HUDEP-2 (cell line): Measurements from ENCODE around the gene NANS.
A peak's percentile ranks its signal among the peaks of the same experiment; 100 is the strongest.
"Not testable (repeated sequence)": the region's sequence is repeated elsewhere in the genome, so short reads cannot be mapped to it uniquely, and the experiment has no call there.

ENCODE experiments used
- DNase-seq, 76 experiments: peaks; one replicate each; lab custom pipeline; 2025; ENCODE audit not compliant: unreplicated experiment in 76 of 76; lab: John Stamatoyannopoulos, UW

Gene NANS

GRCh38 chr9:98095401-98095800 is 38.9 kb downstream of the NANS start:
- DNase-seq, result no peak

- DNase-seq, result no peak
Observed at GRCh38 chr9:98096091-98096490, 39.6 kb downstream of the NANS start.

- DNase-seq, result no peak
Observed at GRCh38 chr9:98097836-98098235, 41.3 kb downstream of the NANS start.

- no peak for DNase-seq
Observed at GRCh38 chr9:98099346-98099745, 42.8 kb downstream of the NANS start.

- DNase-seq, result no peak
Observed at GRCh38 chr9:98099898-98100297, 43.4 kb downstream of the NANS start.

GRCh38 chr9:98100456-98100855 is 43.9 kb downstream of the NANS start:
- no peak for DNase-seq

GRCh38 chr9:98101416-98101815 is 44.9 kb downstream of the NANS start:
- no peak for DNase-seq

- DNase-seq, result no peak
Observed at GRCh38 chr9:98101868-98102273, 45.3 kb downstream of the NANS start.

GRCh38 chr9:98104445-98104881 is 47.9 kb downstream of the NANS start:
- no peak for DNase-seq

- DNase-seq, result no peak
Observed at GRCh38 chr9:98105006-98105405, 48.5 kb downstream of the NANS start.

- no peak for DNase-seq
Observed at GRCh38 chr9:98107926-98108325, 51.4 kb downstream of the NANS start.

- no peak for DNase-seq
Observed at GRCh38 chr9:98108531-98109031, 52.0 kb downstream of the NANS start.

GRCh38 chr9:98109052-98109451 is 52.5 kb downstream of the NANS start:
- no peak for DNase-seq

- not testable (repeated sequence) for DNase-seq
Observed at GRCh38 chr9:98117097-98117496, 60.6 kb downstream of the NANS start.

GRCh38 chr9:98117984-98118639 is 61.6 kb downstream of the NANS start:
- peak in 48 of 76 experiments; percentile 6 to 56 (median 35) for DNase-seq

GRCh38 chr9:98118640-98119601 is 62.4 kb downstream of the NANS start, which contains the start of gene TRIM14:
TSS of gene TRIM14 (minus strand) at chr9:98119222. CDS start at chr9:98119188, 34 bp downstream.
- DNase-seq, result peak in 48 of 76 experiments; percentile 7 to 61 (median 31)

- no peak for DNase-seq
Observed at GRCh38 chr9:98120476-98120875, 63.9 kb downstream of the NANS start.

- peak in 17 of 76 experiments; percentile 0 to 39 (median 14) for DNase-seq
Observed at GRCh38 chr9:98121058-98121457, 64.5 kb downstream of the NANS start.

- DNase-seq, result not testable (repeated sequence)
Observed at GRCh38 chr9:98124091-98124490, 67.6 kb downstream of the NANS start.

GRCh38 chr9:98124637-98125426 is 68.3 kb downstream of the NANS start:
- DNase-seq, result no peak

GRCh38 chr9:98127226-98127625 is 70.7 kb downstream of the NANS start:
- no peak for DNase-seq
